Activated T-cell treated with anti-CD3 and anti-CD28 coated beads for 24 hours (primary cell): ENCODE results near the gene PLEK2.
"Not testable (repeated sequence)": the region's sequence is repeated elsewhere in the genome, so short reads cannot be mapped to it uniquely, and the experiment has no call there.

Experiments used
- DNase-seq: peaks from one replicate; pipeline ENCODE4 v3.0.0-alpha.2; 2020; ENCODE audit warnings: low read depth

PLEK2 gene

GRCh38 chr14:67411820-67412421 lies at the start of gene PLEK2:
TSS of gene PLEK2 (minus strand) at chr14:67412165. CDS start at chr14:67412059, 106 bp downstream.
- peak; percentile 20 for DNase-seq

DNA sequence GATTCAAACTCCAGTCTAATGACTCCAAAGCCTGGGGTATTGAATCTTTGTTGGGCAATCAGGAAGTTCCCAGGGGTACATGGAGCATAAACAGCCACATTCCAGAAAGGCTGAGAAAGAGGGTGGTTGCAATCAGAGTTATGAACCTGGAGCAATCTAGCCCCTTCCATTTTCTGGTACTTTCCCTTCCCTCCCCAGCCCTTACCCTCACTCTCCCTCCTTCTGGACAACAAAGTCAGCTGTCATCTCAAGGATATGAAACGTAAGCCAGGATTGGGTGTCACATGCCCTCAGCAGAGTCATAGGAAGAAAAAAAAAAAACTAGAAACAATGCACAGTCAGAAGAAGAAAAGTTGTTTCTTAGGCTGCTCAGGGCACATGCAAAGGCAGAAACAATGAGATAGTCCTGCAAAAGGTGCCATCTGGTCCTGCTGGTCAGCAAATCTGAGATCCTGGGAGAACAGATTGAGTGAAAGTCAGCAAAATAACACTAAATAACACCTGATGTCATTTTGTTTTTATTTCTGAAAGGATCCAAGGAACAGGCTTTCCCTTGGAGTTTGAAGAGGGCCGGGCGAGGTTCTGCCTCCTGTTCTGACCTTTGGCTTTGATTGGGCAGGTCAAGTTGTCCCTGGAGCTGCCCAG lies 49.5 kb upstream of the PLEK2 start:
- no peak for DNase-seq

GRCh38 chr14:67459336-67459735 lies 47.4 kb upstream of the PLEK2 start:
- no peak for DNase-seq

DNA sequence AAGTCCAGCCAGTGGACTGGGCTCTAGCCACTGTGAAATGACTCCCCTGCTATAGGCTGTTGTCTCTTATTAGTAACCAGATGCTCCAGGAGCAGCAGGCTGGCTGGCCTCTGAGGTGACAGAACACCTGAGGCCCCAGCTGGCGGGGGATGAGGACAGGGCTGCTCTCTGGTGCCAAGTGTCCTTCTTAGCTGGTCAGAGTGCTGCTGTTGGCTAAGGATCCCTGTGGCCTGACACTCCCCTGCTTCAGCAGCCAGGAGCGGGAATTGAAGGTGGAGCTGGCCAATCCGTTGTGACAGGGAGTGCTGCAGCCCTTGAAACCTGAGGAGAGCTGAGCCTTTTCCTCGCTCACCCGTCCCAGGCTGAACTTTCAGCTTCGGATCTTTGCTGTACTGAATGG lies 45.8 kb upstream of the PLEK2 start:
- no peak for DNase-seq

DNA sequence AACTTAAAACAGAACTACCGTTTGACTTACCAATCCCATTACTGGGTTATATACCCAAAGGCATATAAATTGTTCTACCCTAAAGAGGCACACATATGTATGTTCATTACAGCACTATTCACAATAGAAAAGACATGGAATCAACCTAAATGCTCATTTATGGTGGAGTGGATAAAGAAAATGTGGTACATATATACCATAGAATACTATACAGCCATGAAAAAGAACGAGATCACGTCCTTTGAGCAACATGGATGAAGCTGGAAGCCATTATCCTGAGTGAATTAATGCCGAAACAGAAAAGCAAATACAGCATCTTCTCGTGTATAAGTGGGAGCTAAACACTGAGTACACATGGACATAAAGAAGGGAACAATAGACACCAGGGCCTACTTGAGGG lies 44.8 kb upstream of the PLEK2 start:
- DNase-seq = no peak

- no peak for DNase-seq
Observed at GRCh38 chr14:67453575-67454300, 41.8 kb upstream of the PLEK2 start.

DNA sequence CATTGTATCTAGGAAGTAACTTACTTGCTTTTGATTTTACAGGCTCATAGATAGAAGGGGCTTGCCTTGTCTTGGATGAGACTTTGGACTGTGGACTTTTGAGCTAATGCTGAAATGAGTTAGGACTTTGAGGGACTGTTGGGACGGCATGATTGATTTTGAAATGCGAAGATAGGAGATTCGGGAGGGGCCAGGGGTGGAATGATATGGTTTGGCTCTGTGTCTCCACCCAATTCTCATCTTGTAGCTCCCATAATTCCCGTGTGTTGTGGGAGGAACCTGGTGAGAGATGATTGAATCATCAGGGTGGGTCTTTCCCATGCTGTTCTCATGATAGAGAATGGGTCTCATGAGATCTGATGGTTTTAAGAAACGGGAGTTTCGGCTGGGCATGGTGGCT lies 39.7 kb upstream of the PLEK2 start:
- DNase-seq = not testable (repeated sequence)

GRCh38 chr14:67449096-67449495 lies 37.1 kb upstream of the PLEK2 start:
- no peak for DNase-seq

DNA sequence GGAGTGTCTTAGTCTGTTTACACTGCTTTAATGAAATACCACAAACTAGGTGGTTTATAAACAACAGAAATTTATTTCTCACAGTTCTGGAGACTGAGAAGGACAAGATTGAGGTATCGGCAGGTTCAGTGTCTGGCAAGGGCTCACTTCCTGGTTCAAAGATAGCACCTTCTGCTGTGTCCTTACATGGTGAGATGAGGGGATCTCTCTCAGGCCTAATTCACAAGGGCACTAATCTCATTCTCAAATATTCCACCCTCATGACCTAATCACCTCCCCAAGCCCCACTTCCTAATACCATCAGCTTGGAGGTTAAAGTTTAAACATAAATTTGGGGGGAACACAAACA lies 35.0 kb upstream of the PLEK2 start:
- DNase-seq = no peak

- no peak for DNase-seq
Observed at GRCh38 chr14:67446371-67447032, 34.5 kb upstream of the PLEK2 start.

GRCh38 chr14:67444395-67444794 lies 32.4 kb upstream of the PLEK2 start:
- DNase-seq = no peak

GRCh38 chr14:67442139-67442906 lies 30.4 kb upstream of the PLEK2 start:
- no peak for DNase-seq

GRCh38 chr14:67441672-67442071 lies 29.7 kb upstream of the PLEK2 start:
- DNase-seq = no peak

DNA sequence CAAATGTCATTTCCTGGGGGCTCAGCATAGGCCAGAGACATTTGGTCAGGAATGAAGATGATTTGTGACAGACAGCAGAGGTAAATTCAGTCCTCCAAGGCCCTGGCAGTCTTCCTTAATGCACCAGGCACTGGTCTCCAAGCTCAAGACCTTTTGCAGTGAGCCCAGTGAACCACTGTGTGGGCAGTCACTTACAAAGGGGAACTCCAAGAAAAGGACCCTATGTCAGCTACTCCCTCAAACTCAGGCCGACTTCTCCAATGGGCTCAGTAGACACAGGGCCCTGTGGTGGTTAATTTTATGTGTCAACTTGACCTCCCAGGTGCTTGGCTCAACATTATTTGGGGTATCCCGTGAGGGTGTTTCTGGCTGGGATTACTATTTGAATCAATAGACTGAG lies 29.3 kb upstream of the PLEK2 start:
- DNase-seq = no peak

- no peak for DNase-seq
Observed at GRCh38 chr14:67440513-67440912, 28.5 kb upstream of the PLEK2 start.

- DNase-seq = no peak
Observed at GRCh38 chr14:67438969-67439368, 27.0 kb upstream of the PLEK2 start.

DNA sequence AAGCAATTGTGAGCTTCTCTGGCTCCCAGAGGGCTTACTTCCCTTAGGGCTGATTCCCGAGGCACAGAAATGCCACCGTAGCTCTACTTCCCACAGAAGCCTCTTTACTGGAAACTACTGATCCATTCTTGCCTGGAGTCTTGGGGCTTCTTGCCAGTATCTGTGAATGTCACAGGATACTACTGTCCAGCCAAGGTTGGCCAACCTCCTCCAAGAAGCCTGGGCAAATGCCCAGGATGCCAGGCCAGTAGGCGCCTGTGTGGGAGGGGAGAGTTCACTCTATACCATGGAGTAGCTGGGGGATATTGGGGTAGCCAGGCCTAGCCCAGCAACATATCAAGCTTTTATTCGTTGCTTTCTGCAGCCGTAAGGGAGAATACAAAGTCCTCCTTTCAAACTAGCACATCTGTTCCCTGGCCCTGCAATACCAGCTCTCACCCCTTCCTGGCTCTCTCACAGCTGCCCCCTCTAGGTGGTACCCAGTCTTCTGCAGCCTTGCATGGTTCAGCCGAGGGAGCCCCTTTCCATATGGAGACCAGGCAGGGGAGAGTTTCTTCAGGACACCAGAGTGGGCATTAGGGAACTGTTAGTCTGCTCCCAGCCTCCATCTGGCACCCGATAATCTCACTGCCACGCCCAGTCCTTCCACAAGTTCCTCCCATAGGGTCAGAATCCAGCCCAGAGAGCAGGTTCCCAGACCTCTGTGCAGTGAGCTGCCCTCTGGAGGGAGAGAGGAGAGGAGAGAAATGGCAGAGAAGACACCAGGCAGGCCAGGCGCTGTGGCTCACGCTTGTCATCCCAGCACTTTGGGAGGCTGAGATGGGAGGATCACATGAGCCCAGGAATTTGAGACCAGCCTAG lies 24.3 kb upstream of the PLEK2 start:
- DNase-seq = no peak

DNA sequence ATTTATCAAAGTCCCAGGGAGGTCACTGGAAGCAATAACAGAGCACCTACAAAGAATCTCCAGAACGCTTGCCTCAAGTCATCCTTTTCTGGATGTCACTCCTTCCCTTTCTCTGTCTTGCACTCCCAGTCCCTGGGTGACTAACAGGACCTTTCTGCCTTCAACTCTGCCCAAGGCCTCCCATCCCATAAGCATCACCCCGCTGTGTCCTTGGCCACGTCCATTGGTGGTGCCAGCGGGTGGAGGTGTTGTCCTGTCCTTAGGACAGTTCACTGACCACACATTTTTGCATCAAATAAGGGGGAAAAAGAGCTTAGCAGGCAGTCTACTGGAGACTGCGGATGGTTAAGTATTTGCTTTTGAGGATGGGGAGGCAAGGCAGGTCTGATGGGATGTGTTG lies 23.6 kb upstream of the PLEK2 start:
- no peak for DNase-seq

DNA sequence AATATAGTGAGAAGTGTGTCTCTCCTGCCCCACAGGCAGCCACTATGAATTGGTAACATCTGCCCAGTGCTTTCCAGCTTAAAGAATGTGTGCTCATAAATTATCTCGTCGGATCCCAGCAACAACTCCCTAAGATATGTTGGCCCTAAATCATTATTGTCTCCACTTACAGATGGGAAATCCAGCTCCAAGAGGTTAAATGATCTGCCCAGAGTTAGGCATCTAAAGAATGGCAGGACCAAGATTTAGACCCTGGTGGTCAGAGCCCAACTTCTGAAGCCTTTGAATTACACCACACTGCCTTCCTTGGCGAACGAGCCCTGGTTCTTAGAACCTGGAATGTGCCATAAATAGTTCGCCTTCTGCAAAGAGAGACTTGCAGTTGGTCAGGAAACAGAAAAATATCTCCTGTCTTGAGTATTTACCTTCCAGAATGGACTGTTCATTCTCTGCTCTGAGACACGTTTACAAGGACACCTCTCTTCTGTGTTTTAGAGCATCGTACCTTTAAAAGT lies 20.1 kb upstream of the PLEK2 start:
- DNase-seq = no peak

- no peak for DNase-seq
Observed at GRCh38 chr14:67429510-67430205, 17.7 kb upstream of the PLEK2 start.
